COLO829 (cell line): ENCODE data around the gene BEGAIN.
A peak's percentile ranks its signal among the peaks of the same experiment; 100 is the strongest.
"Not testable (repeated sequence)": the region's sequence is repeated elsewhere in the genome, so short reads cannot be mapped to it uniquely, and the experiment has no call there.

Source experiments
- DNase-seq: peaks from one replicate; pipeline ENCODE4 v3.0.0; 2012; ENCODE audit warnings: low spot score

Gene BEGAIN

DNA sequence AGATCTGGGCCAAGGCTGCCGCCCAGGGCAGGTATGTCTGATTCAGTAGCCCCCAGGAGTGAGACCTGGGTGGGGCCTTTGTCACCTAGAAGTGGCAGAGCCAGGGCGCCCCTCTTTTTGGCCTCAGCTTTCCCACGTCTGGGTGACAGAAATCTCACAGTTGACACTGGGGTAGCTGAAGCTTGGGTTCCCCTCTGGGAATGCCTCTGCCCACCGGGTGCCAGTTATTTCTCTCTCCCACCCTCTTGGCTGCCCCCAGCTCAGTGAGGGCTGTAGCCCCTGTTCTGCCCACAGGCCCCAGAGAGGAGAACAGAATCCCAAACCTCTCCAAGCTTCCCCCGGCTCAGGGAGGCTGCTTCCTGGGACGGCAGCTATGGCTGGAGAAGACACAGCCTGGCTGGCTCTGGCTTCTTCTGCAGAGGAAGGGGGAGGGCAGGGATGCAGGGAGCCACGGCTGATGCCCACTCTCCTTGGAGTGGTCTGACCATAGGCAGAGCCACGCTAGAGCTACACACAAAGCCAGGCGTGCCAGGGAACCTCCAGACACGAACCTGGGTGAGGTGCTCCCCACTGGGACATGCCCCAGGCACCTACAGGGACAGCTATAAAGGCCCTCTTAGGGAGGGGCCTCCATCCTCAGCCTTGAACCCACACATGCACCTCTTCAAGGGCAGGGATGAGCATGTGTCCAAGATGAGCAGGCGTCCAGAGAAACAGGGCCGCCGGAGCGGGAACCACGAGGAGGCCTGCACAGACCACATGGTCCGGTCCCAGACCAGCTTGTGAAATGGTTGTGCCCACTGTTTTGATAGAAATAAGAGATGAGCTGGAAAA, 51.7 kb downstream of the BEGAIN start:
- DNase-seq: no peak

DNA sequence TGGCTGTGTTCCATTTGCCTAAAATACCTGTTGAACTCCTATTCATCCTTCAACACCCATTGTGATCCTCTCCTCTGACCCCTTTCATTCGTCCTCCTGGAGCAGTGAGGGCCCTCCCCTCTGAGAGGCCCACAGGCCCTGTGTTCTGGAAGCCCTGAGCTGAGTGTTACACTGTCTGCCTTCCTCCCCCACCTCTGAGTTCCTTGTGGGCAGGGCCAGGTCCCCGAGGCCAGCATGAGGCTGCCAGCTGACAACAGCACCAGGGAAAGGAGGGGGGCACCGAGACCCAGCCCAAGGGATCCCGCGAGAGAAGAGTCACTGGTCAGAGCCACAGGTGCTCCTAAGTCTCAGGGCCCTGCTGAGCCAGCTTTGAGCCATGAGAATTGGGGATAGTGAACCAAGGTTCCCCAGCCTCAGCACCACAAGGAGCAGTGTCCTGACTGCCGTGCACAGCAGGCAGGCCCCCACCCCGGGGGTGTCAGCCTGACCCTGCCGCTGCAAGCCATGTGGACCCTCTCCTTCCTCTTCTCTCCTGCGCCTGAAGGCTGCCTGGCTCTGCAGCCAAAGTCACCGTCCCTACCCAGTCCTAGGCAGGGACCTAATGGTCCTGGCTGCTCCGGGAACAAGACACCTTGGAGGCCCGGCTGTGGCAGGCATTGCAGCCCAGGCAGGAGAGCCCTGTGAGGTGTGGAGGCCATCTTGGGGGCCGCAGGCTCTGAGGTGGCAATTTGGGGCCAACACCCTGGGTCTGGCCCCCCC, 52.5 kb downstream of the BEGAIN start:
- DNase-seq: no peak

DNA sequence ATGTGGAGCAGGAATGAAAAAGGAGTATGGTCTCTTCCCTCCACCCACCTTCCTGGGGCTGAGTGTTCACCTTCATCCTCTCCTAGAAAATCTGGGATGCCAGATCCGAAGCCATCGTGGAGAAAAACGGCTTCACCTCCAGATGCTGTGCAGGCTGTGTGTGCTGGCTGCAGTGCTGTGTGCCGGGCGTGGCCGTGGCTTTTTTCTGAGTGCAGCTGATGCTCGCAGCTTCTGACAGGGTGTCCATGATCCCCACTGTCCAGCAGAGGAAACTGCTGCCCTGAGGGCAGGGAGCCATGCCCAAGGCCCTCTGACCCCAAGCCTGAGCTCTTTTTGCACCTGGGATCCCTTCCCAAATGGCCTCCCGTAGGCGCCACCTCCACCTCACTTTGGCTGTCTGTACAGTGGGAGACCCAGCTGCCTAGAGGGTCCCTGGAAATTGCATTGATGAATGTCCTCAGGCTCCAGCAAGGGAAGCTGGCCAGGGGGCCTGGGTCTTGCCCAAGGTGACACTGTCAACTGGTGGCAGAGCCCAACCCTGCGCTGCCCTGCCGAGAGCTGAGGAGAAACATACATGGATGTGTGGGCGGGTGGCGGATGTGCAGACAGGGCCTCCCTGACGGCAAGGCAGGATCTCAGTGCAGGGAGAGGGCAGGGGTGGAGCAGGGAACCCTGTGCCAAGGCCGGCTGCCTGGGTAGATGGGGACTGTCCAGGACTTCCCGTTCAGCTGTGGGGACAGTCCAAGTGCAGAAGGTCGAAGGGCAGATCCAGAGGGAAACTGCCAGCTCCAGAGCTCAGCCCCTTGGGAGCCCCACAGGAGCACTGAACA, 53.3 kb downstream of the BEGAIN start:
- peak; percentile 32 for DNase-seq

DNA sequence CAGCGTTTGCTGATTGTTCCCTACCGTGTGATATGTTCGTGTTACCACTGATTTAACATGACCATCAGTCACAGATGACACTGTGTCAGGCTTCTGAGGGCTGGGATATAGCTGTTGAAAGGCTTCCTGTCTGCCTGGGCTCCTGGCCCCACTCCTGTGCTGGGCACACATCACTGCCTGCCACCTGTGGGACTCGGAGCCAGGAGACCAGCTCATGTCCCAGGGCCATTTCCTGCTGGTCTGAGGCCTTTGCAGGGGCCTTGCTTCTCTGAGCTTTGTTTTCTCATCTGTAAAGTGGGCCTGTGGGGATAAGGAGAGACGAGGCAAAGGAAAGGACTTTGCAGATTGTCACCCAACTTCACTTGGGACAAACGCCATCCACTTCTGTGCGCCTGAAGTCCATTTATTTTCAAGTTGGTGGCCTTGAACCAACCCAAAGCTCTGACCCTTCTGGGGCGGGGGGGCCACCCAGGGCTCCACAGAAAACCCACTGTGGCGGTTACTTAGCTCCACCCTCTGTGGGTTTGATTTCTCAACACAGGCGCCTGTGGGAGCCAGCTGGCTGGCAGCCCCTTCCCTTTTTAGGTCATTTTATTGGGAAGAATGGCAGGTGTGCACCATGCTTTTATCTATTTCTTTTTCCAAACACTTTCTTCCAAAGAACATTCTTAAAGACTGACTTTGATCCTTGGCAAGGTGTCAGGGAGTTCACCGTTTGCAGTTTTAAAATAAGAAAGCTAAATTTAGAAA, 54.1 kb downstream of the BEGAIN start:
- no peak for DNase-seq

DNA sequence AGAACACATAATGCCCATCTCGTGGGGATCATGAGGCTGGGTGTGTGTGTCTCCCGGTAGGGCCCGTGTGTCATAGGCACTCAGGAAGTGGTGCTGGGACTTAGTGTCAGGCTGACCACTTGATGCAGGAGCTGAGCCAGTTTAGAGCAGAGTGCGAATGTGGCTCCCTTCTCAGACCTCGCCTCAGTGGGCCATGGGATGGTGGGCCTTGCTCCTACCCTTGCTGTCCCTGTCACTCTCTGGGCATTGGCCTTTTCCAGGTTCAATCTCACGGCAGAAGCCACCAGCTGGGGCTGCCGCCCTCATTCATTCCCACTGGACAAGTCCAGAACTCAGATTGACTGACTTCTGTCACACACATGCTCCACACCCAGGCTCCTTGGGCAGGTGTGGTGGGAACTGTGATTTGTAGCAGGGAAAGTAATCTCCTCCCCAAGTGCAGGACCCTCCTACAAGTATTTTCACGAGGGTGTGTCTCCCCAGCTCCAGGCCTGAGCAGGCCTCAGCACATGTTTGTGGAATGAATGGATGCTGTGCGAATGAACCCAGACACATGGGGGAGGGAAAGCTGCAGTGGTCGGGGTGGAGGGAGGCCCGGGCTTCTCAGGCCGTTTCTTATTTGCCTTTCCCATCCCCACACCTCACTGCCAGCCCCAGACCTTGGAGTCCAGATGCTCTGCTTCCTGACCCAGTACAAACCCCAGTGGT, 54.9 kb downstream of the BEGAIN start:
- no peak for DNase-seq

DNA sequence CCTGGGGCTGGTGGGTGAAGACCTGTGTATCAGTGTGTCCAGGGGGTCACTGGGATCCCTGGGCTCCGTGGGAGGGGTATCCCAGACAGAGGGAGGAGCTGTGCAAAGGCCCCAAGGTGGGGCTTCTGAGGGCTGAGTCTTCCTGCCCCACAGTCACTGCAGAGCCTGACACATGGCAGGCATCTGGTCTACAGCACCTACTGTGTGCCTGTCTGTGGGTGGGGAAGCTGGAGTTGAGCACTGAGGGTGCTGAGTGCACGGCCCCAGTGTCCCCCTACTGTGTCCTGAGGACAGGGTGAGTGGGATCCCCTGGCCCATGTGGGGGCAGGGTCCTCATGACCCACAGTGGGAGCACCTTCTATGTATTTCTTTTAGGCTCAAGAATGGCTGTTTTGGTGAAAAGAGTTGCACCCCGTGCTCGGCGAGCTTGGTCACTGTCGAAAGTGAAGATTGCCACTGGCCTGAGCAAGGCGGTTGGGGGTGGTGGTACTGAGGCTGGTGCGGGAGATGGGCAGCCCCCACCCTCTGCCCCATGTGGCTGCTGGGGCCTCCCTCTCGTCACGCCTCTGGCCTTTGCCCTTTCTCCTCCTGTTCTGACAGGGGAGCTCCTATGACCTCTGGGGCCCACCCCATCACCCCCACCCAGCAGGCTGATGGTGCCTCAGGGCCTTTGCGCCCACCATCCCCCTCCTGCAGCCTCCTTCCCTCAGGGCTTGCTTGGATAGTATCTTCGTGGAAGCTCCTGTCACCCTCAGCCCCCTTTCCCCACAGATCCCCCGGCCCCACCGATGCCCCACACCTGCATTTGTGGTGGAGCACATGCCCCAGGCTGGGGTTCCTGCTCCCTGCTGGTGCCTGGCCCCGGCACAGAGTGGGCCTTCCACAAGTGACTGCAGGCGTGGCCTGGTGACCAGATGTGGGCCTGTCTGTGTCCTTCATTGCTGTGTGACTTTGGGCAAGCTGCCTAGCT, 55.8 kb downstream of the BEGAIN start:
- DNase-seq: no peak

DNA sequence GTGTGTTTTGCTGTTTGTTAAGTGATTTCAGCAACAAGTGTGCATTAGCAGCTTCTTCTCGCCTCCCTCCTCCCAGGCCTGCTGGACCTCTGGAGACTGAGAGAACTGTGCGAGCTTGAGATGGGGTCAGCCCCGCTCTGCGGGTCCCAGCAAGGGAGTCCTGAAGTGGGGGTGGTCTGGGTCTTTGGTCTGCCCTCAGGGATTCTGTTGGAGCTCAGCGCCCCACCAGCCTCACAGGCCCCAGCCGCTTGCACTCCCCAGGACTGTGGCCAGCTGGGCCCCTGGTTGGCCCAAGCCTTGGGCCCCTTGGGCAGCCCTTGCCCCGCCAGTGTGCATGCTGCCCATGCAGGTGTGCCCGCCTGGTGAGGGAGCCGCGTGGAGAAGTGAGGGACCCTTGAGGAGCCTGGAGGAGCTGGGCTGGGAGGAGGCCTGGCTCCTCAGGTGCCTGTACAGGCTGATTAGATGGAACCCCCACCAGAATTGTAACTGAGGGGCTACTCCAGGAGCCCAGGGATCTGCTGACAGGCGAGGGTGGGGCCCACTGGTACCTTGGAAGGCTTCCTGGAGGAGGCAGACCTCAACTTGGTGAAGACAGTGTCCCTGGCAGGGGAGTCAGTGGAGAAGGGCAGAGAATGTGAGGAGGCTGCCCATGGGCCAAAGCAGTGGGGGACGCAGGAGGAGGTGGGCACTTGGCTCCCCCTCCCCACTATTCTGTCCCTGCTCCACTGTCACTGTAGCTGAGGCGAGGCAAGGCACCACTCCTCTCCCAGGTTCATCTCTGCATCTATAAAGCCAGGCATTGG, 56.7 kb downstream of the BEGAIN start:
- no peak for DNase-seq

DNA sequence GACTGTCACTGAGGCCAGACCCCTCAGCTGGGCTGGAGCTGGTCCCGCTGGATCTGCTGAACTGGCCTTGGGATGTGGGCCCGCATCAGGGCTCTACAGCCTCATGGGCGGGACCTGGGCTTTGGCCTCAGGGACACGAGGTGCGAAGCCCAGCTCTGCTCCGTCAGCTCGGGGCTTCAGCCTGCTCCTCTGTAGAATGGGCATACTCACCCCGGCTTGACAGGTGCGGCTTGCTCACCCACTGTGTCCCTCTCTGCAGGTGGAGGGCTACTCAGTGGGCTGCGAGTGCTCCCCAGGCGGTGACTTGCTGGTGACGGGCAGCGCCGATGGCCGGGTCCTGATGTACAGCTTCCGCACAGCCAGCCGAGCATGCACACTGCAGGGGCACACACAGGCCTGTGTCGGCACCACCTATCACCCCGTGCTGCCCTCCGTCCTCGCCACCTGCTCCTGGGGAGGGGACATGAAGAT, 57.6 kb downstream of the BEGAIN start:
- no peak for DNase-seq

DNA sequence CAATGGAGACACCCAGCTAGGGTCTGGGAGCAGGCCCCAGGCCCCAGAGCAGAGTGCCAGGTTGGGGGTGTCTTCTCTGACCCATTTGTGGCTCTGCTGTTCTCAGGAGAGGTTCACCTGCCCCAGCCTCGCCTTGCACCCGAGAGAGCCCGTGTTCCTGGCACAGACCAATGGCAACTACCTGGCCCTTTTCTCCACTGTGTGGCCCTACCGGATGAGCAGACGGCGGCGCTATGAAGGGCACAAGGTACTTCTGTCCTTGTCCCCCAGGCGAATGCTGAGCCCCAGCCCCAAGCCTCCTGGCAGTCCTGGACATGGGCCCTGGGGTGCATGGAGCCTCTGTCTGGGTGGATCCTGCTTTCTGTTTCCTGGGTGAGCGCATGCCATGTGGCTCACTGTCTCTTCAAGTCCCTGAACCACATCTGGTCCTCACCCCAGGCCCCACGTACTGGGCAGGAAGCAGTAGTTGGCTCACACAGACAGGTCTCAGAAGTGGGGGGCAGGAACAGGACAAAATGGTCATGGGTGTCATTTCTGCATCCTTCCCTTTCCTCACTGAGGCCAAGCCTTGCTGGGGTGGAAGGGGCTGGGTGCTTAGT, 58.2 kb downstream of the BEGAIN start:
- no peak for DNase-seq

DNA sequence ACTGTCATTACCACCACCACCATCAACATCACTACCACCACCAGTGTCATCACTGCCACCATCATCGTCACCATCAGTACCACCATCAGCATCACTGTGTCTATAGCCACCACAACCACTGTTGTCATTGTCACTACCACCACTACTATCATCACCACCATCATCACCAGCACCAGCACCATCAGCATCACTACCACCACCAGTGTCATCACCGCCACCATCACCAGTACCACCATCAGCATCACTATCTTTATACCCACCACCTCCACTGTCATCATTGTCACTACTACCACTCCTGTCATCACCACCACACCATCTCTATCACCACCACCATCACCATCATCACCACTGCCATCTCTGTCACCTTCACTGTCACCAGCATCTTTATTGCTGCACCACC, 60.6 kb downstream of the BEGAIN start:
- no peak for DNase-seq

DNA sequence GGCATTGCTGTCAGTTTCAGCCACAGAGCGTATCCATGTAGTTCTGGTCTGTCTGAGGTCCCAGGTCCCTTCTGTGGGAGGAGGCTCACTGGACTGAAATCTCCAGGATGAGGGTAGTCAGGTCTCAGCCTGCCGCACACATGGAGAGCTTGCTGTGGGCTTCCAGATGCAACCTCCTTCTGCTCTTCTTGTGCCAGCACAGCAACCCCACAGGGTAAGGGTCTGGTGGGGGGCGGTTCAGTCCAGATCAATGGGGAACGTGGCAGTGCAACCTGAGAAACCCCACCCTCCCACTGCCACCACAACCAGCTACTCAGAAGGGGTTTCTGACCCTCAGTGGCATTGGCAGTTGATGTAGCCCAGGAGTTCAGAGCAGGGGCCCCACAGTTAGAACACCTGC, 61.2 kb downstream of the BEGAIN start:
- no peak for DNase-seq

DNA sequence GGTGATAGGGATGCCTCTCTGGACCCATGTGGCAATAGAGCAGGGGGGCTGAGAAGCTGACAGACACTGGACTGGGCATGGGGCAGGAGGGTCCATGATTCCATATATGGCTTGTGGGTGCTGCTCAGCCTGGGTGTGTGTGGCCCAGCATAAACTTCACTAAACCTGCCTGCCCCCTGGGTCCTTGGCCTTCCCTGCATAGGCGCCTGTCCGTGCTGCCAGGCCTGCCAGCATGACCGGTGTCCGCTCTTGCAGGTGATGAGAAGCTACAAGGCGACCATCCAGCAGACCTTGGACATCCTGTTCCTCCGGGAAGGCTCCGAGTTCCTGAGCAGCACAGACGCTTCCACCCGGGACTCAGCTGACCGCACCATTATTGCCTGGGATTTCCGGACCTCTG, 61.6 kb downstream of the BEGAIN start:
- DNase-seq: no peak

DNA sequence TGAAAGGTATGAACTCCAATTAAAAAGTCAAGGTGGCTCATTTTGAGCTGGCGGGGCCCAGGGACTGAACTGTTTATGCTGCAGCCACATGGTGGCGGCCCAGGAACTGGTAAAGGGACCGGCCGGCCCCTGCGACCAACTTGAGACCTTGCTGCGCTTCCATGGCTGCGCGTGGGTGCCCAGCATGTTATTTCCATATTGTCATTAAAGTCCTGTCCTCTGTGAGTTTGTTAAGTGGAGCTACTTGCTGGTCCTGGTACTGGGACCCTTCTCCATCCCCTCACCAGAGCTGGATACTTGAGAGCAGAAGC, 62.3 kb downstream of the BEGAIN start:
- DNase-seq: peak; percentile 21

DNA sequence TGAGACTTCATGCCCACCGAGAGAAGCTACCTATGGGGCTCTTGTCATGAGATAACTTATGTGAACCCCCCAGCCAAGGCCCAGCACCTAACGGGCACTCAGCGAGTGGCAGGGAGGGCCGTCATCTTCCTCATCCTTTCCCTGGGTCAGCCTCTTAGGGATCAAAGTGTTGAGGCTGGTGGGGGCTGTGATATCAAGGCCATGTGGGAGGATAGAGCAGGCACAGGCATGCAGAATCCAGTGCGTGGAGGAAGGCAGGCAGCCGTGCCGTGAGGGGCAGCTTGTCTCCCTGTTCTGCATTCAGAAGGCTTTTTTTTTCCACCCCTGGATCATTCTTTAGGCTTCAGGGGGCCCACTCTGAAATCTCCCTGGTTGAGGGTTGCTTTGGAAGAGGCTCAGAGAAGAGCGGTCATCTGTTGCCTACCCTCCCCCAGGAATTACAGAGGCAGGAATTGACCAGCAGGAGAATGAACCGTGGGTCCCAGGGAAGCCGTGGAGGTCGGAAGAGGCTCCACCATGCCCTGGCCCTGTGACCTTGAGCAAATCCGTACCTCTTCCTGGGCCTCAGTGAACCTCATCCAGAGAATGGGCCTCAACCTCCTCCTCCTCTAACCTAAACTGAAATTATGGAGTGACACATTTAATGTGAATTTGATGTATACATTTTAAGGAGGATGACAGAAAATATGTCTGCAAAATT, 62.8 kb downstream of the BEGAIN start:
- no peak for DNase-seq

DNA sequence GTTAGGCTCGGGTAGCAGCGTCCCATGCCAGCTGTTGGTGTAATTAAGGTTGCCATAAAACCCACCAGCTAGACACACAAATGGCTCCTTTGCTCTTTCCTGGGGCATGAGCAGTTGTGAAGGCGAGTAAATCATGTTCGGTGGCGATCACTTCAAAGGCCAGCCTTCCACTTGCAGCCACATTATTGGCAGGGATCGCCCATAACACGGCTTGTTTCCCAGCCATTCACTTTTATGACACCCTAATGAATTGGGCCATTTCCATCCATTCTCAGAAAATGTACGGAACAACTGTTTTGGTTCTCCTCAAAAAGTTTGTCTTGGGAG, 63.4 kb downstream of the BEGAIN start:
- DNase-seq: no peak

DNA sequence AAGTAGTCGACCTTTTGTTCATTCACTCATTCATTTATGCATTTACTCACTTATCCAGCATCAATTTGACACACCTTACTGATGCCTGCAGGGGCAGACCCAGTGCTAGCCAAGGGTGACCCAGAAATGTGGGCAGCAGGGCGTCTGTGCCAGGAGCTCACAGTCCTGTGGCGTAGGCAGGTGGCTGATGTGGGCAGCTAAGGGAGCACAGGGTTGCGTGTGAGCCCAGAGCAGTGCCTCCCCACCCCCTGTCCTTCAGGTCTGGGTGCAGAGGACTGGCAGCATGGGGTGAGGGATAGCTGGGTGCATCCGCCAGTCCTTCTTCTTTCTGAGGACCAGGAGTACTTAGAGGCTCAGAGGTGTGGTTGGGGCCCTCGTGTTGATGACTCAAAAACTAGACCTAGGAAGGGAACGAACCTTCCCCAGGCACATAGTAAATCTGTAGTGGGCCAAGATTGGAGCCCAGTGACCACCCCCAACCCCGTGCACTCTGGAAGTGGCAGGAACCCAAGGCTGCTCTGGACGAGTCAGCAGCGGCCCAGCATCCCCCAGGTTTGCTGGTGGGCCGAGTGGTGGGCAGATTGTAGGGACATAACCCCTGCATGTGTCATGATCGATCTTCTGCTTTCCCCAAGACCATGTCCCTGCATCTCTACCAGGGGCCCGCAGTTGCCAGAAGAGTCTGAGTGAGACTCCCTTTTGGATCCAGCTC, 63.9 kb downstream of the BEGAIN start:
- DNase-seq: no peak

DNA sequence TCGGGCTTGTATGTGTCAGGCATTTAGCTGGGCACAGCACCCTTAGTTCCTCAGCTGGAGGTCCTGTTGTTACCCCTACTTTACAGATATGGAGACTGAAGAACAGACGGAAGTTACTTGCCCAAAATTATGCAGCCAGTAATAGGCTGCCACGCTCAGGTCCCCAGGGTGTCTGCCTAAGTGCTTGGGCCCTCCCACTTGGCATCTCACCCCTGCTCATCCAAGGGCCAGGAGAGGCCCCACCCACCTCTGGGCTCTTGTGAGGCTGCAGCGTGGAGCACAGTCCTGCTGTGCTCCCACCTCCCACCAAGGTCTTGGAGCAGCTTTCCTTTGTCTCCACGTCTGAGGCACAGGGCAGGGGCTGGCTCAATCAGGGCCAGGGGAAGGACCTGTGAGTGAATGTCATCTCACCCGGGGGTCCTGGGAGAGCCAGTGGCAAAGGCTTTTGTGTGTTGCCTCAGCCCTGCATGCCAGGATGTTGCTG, 64.6 kb downstream of the BEGAIN start:
- no peak for DNase-seq

DNA sequence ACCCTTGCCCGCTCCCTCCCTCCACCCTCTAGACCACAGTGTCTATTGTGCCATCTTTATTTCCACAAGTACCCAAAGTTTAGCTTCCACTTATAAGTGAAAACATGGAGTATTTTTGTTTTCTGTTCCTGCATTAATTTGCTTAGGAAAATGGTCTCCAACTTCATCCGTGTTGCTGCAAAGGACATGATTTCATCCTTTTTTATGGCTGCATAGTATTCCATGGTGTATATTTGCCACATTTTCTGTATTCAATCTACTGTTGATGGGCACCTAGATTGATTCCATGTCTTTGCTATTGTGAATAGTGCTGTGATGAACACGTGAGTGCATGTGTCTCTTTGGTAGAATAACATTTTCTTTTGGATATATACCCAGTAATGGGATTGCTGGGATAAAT, 81.2 kb downstream of the BEGAIN start:
- not testable (repeated sequence) for DNase-seq
